GM18519 (cell line): ENCODE measurements around the gene COL26A1.
"Not testable (repeated sequence)": the region's sequence is repeated elsewhere in the genome, so short reads cannot be mapped to it uniquely, and the experiment has no call there.

ENCODE experiments used
- ATAC-seq: cut with Tn5 transposase; IDR thresholded peaks from one replicate; pipeline ENCODE4 v1.9.1; 2021; ENCODE audit warnings: mild to moderate bottlenecking, moderate library complexity; ENCODE audit not compliant: unreplicated experiment, low FRiP score

COL26A1 gene

GRCh38 chr7:101435461-101436220 lies 73.0 kb downstream of the COL26A1 start:
- ATAC-seq: no peak

GRCh38 chr7:101436221-101436735 lies 73.6 kb downstream of the COL26A1 start:
- ATAC-seq: no peak

DNA sequence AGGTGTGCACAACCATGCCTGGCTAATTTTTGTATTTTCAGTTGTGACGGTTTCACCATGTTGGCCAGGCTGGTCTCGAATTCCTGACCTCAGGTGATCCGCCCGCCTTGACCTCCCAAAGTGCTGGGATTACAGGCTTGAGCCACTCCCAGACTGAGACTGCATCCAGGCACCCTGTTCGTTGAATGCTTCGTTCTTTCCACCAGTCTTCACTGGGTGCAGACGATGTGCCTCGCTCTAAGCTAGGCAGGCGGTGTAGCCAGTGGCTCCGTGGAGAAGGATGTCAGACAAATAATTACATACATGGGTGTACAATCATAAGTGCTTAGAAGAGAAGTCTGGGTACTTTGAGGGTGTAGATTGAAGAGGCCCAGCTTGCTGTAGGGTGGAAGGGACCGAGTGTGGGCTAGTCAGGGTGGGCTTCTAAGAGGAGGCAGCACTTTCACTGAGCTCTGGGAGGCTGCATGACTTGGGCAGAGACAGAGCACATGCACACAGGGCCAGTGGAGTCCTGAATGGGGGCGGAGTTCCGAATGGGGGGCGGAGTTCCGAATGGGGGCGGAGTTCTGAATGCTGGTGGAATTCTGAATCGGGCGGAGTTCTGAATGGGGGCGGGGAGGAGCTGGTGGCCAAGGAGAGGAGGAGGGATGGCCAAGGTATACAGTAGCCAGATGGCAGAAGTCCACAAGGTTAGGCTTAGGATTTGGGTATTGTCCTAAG lies 74.3 kb downstream of the COL26A1 start:
- no peak for ATAC-seq

GRCh38 chr7:101441890-101442289 lies 79.2 kb downstream of the COL26A1 start:
- ATAC-seq: no peak

GRCh38 chr7:101442426-101443070 lies 79.9 kb downstream of the COL26A1 start:
- no peak for ATAC-seq

DNA sequence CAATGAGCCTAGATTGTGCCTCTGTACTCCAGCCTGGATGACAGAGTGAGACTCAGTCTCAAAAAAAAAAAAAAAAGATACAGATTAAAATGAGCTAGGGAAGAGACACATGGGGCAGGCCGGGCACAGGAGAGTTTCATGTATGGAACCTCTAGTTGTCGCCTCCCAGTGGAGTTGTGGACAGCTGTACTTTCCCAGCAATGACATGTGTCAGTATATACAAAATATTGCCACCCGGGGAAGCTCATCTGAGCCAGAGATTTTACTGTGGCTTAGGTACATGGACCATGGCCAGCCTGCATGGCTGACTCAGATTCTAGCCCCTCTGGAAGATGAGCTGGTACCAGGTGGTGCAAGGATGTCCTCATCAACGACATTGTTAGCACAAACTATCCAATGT lies 87.4 kb downstream of the COL26A1 start:
- no peak for ATAC-seq

DNA sequence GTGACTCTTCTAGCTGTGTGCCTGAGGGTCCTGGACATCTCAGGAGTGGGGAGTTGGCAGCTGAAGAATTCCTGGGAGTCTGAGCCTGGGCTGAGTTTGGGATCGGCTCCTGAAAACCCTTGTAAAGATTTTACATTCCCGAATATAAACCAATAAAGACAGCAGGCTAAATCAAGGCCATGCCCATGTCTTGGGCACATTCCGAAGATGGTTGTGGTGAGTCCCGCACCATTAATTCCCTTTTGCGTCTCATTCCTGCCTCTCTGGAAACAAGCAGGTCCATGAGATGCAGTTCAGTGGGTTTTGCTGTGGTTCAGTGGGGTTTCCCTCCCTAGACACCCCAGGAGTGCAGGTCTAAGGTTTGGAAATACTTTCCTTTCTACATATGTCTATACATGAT lies 90.9 kb downstream of the COL26A1 start:
- ATAC-seq: no peak

- ATAC-seq: no peak
Observed at GRCh38 chr7:101457001-101457750, 94.5 kb downstream of the COL26A1 start.

GRCh38 chr7:101465131-101465530 lies 102.5 kb downstream of the COL26A1 start:
- ATAC-seq: no peak

GRCh38 chr7:101465576-101466196 lies 103.0 kb downstream of the COL26A1 start:
- ATAC-seq: no peak

- ATAC-seq: no peak
Observed at GRCh38 chr7:101466871-101467270, 104.2 kb downstream of the COL26A1 start.

GRCh38 chr7:101468546-101469275 lies 106.0 kb downstream of the COL26A1 start:
- ATAC-seq: no peak

GRCh38 chr7:101470668-101471487 lies 108.2 kb downstream of the COL26A1 start:
- no peak for ATAC-seq

GRCh38 chr7:101474178-101474577 lies 111.5 kb downstream of the COL26A1 start:
- no peak for ATAC-seq

DNA sequence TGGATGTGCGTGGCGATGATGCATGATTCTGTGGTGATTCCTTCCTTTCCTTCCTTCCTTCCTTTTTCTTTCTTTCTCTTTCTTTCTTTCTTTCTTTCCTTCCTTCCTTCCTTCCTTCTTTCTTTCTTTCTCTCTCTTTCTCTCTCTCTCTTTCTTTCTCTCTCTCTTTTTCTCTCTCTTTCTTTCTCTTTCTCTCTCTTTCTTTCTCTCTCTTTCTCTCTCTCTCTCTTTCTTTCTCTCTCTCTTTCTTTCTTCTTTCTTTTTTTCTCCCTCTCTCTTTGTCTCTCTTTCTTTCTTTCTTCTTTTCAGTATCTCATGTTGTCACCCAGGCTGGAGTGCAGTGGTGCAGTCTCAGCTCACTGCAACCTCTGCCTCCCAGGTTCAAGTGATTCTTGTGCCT lies 113.0 kb downstream of the COL26A1 start:
- not testable (repeated sequence) for ATAC-seq

DNA sequence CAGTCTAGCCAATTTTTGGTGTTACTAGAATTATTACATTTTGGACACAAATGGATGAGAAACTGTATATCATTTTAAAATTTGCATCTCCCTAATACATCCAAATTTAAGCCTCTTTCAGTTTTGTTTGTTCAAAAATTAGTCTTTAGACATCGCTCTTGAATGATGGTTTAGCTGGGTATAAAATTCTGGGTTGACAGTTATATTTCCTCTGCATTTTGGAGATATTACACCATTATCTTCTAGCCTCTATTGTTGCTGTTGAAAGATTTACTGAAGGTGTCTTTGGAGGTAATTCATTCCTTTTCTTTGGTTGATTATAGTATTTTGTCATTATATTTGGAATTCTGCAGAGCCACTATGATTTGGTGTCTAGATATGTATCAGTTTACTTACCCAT lies 116.5 kb downstream of the COL26A1 start:
- no peak for ATAC-seq

DNA sequence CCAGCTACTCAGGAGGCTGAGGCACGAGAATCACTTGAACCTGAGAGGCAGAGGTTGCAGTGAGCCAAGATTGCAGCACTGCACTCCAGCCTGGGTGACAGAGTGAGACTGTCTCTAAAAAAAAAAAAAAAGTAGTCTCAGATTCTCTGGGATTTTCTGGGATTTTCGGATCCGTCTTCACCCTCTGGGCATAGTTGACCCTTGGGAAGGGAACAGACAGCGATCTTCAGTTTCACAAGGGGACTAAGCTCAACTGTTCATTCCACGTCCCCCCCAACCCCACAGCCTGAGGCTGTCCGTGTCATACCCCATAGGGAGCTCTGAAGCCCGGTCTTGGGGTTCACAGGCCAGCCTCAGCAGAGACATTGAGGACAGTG lies 123.4 kb downstream of the COL26A1 start:
- ATAC-seq: not testable (repeated sequence)

DNA sequence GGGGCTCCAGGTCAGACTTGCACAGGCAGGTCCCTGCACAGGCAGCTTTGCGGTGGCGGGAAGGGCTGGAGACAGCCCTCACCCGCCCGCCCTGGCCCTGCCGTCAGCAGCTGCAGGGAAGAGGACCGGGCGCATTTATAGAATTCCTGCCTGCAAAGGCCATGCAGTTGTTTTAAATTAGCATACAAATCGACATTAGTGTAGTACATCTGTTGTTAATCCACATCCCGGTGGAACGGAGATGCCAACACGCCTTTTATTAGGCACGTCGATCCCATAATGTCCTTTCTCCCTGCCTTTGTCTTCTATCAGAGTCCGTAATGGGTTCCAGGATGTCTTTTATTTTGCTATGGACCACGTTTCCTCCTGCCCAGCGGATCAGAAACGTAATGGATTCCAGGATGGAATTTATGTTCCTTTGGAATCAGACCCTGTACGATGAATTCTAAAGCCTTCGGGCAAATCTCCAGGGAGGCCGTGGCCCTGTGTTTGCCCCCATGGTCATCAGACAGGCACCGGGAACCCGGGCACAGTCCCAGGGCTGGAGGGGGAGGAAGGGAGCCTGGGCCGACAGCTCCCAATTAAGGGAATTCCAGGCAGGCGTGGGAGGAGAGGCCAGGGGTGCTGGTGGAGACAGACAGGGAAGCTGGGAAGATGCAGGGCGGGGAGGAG lies 123.9 kb downstream of the COL26A1 start:
- no peak for ATAC-seq
